DOHH2 (cell line): ENCODE data around the gene CARD10.
"Not testable (repeated sequence)": the region's sequence is repeated elsewhere in the genome, so short reads cannot be mapped to it uniquely, and the experiment has no call there.

Source experiments
- H3F3A ChIP-seq: fragments of 200-600 bp; sonication (generic), shearing (Covaris generic); 2 replicates; pipeline ENCODE4 v1.6.0; 2016; ENCODE audit warnings: antibody characterized with exemption, mild to moderate bottlenecking; ENCODE audit not compliant: control insufficient read depth, insufficient read depth
- H3K27ac ChIP-seq: fragments of 200-600 bp; sonication (generic); 2 replicates; pipeline ENCODE4 v1.5.1; 2014; ENCODE audit warnings: low read depth, mild to moderate bottlenecking, low read length, moderate library complexity
- H3K27me3 ChIP-seq: fragments of 200-600 bp; sonication (generic); 2 replicates; pipeline ENCODE4 v1.6.1; 2014; ENCODE audit warnings: mild to moderate bottlenecking, low read length, mixed read lengths; ENCODE audit not compliant: control insufficient read depth
- H3K36me3 ChIP-seq: fragments of 200-600 bp; sonication (generic); 2 replicates; pipeline ENCODE4 v1.6.1; 2014; ENCODE audit warnings: mild to moderate bottlenecking, low read length, moderate library complexity, mixed read lengths; ENCODE audit not compliant: control insufficient read depth
- H3K4me1 ChIP-seq: fragments of 200-600 bp; sonication (generic); 2 replicates; pipeline ENCODE4 v1.6.1; 2014; ENCODE audit warnings: mild to moderate bottlenecking, low read length, mixed read lengths; ENCODE audit not compliant: control insufficient read depth
- H3K4me2 ChIP-seq: fragments of 200-600 bp; sonication (generic); 2 replicates; pipeline ENCODE4 v1.6.0; 2014; ENCODE audit warnings: mild to moderate bottlenecking, low read length, moderate library complexity
- H3K4me3 ChIP-seq: fragments of 200-600 bp; sonication (generic); 2 replicates; pipeline ENCODE4 v1.5.1; 2014; ENCODE audit warnings: mild to moderate bottlenecking, low read length, mixed read lengths
- H3K79me2 ChIP-seq: fragments of 200-600 bp; sonication (generic); 2 replicates; pipeline ENCODE4 v1.6.1; 2014; ENCODE audit warnings: mild to moderate bottlenecking, low read length, mixed read lengths; ENCODE audit not compliant: control insufficient read depth
- H3K9me2 ChIP-seq: fragments of 200-600 bp; sonication (generic); replicated peaks from 2 replicates; pipeline ENCODE4 v1.6.1; 2014; ENCODE audit warnings: mild to moderate bottlenecking, low read length, mixed read lengths; ENCODE audit not compliant: control insufficient read depth
- H3K9me3 ChIP-seq: fragments of 200-600 bp; sonication (generic); 2 replicates; pipeline ENCODE4 v1.6.1; 2014; ENCODE audit warnings: antibody characterized with exemption, low read length, mixed read lengths; ENCODE audit not compliant: control insufficient read depth, insufficient read depth
- H4K20me1 ChIP-seq: fragments of 200-600 bp; sonication (generic); 2 replicates; pipeline ENCODE4 v1.6.0; 2014; ENCODE audit warnings: low read depth, mild to moderate bottlenecking, antibody characterized with exemption, low read length, moderate library complexity; ENCODE audit not compliant: control insufficient read depth, insufficient read depth
- EZH2phosphoT487 ChIP-seq: fragments of 200-600 bp; sonication (generic); IDR thresholded peaks from 2 replicates; pipeline ENCODE4 v1.6.1; 2017; ENCODE audit warnings: borderline replicate concordance, mild to moderate bottlenecking, antibody characterized with exemption, low read length, moderate library complexity, mixed read lengths
- TF ChIP-seq, protein P1 (sequence below): fragments of 200-600 bp; sonication (generic); IDR thresholded peaks from one replicate; pipeline ENCODE4 v1.5.1; 2014; ENCODE audit warnings: antibody characterized with exemption, mild to moderate bottlenecking, low read depth, low read length; ENCODE audit not compliant: poor library complexity, severe bottlenecking

The CARD10 gene

GRCh38 chr22:37544955-37545702 is 25.9 kb upstream of the CARD10 start:
- H4K20me1 ChIP-seq = peaks cover 2% of the 10 kb centered on the region; the same call in 1 of the 2 replicates
- TF ChIP-seq, protein P1, sequence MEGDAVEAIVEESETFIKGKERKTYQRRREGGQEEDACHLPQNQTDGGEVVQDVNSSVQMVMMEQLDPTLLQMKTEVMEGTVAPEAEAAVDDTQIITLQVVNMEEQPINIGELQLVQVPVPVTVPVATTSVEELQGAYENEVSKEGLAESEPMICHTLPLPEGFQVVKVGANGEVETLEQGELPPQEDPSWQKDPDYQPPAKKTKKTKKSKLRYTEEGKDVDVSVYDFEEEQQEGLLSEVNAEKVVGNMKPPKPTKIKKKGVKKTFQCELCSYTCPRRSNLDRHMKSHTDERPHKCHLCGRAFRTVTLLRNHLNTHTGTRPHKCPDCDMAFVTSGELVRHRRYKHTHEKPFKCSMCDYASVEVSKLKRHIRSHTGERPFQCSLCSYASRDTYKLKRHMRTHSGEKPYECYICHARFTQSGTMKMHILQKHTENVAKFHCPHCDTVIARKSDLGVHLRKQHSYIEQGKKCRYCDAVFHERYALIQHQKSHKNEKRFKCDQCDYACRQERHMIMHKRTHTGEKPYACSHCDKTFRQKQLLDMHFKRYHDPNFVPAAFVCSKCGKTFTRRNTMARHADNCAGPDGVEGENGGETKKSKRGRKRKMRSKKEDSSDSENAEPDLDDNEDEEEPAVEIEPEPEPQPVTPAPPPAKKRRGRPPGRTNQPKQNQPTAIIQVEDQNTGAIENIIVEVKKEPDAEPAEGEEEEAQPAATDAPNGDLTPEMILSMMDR = peak; percentile 78
- TF ChIP-seq EZH2phosphoT487 = no peak
- H3F3A ChIP-seq = no peaks in the 10 kb centered on the region

DNA sequence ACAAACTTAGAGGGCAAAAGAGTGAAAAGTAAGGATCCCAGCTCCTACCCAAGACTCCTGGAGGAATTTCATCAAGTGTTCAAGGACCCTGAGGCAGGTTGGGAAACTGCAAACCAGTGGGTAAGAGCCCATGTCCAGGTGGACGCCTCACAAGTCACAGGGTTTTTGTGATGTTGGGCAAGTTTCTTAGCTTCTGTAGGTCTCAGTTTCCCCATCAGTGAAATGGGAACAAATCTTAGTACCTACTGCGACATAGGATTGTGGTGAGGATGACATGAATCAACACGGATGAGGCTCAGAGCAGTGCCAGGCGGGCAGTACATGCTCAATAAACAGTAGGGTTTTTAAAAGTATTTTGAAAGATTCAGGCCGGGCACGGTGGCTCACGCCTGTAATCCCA is 23.7 kb upstream of the CARD10 start:
- Histone ChIP-seq H3K4me3 (no peak overlapping the region), H3K27me3 (peaks cover 23% of the 10 kb centered on the region), H3K79me2 (no peaks in the 10 kb centered on the region), H3F3A (no peaks in the 10 kb centered on the region), H3K4me2 (no peak overlapping the region), H3K9me3 (no peaks in the 10 kb centered on the region), H3K4me1 (peaks cover 17% of the 10 kb centered on the region), H3K27ac (no peak overlapping the region), H4K20me1 (peaks cover 2% of the 10 kb centered on the region; the same call in 1 of the 2 replicates), H3K9me2 (no peaks in the 10 kb centered on the region), H3K36me3 (no peaks in the 10 kb centered on the region)
- TF ChIP-seq, protein P1 = no peak
- TF ChIP-seq EZH2phosphoT487 = no peak

More at GRCh38 chr22:37544955-37545702, 25.9 kb upstream of the CARD10 start:
- H3K9me3 ChIP-seq = no peaks in the 10 kb centered on the region
- no peaks in the 10 kb centered on the region for H3K36me3 ChIP-seq
- H3K27me3 ChIP-seq = peaks cover 19% of the 10 kb centered on the region
- H3K27ac ChIP-seq = no peak overlapping the region
- no peaks in the 10 kb centered on the region for H3K9me2 ChIP-seq
- H3K4me3 ChIP-seq = no peak overlapping the region
- peaks cover 9% of the 10 kb centered on the region for H3K4me1 ChIP-seq
- no peak overlapping the region for H3K4me2 ChIP-seq
- H3K79me2 ChIP-seq = no peaks in the 10 kb centered on the region

DNA sequence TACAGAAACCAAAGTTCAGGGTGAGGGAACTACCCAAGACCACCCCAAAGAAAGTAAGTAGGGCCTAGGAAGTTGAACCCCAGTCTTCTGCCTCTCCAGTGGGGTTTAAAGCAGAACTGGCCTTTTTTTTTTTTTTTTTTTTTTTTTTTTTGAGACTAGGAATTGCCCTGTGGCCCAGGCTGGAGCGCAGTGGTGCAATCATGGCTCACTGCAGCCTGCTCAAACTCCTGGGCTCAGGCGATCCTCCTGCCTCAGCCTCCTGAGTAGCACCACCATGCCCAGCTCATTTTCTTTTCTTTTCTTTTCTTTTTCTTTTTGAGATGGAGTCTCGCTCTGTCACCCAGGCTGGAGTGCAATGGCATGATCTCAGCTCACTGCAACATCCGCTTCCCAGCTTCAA is 23.2 kb upstream of the CARD10 start:
- Histone ChIP-seq H3K4me1 (peaks cover 17% of the 10 kb centered on the region), H3K27me3 (peaks cover 23% of the 10 kb centered on the region)
- H3K79me2 ChIP-seq, H3K4me2 ChIP-seq, H3K36me3 ChIP-seq, H3K27ac ChIP-seq, H3K9me3 ChIP-seq, H3F3A ChIP-seq, H3K4me3 ChIP-seq, H3K9me2 ChIP-seq, H4K20me1 ChIP-seq: not testable (repeated sequence)

DNA sequence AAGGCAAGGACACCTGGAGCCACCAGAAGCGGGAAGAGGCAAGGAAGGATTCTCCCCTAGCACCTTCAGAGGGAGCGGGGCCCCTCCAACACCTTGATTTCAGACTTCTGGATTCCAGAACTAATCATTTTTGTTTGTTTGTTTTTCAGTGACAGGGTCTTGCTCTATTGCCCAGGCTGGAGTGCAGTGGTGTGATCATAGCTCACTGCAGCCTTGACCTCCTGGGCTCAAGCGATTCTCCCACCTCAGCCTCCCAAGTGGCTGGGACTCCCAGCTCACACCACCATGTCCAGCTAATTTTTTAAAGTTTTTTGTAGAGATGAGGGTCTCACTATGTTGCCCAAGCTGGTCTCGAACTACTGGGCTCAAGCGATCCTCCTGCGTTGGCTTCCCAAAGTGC is 20.6 kb upstream of the CARD10 start:
- H3F3A ChIP-seq, H3K79me2 ChIP-seq, H3K9me2 ChIP-seq, H4K20me1 ChIP-seq, H3K4me3 ChIP-seq, H3K27ac ChIP-seq, H3K4me2 ChIP-seq, H3K36me3 ChIP-seq, H3K9me3 ChIP-seq: not testable (repeated sequence)
- Histone ChIP-seq H3K27me3 (peaks cover 20% of the 10 kb centered on the region), H3K4me1 (peaks cover 17% of the 10 kb centered on the region)
